Natural killer cell (primary cell): Measurements from ENCODE around the gene SPTLC3. TPM values are rescaled to one million over a fixed set of nuclear protein-coding genes. Genes with fewer than 3 reads are reported as not detected.

Experiments
- ATAC-seq, 3 donors: fragments of 150-1000 bp in 2 of 3; fragments of 200-7000 bp in 1 of 3; cut with Tn5 transposase; 1 replicate in 1 of 3; 2 replicates in 2 of 3; pipeline ENCODE4 v1.10.0; 2021; ENCODE audit warnings: mild to moderate bottlenecking in 2 of 3, moderate library complexity in 2 of 3
- DNase-seq, 2 donors: peaks; one replicate each; pipeline versions ENCODE4 v3.0.0 to v3.0.0-alpha.2; 2013 to 2021; ENCODE audit warnings: mixed read lengths in 1 of 2
- H3K27ac ChIP-seq: one replicate; pipeline ENCODE4 v1.5.1; 2013; ENCODE audit warnings: mild to moderate bottlenecking, low read length
- H3K27me3 ChIP-seq: one replicate; pipeline ENCODE4 v1.6.1; 2013; ENCODE audit warnings: low read length; ENCODE audit not compliant: control insufficient read depth, insufficient read depth
- H3K36me3 ChIP-seq: one replicate; pipeline ENCODE4 v1.6.1; 2013; ENCODE audit warnings: low read length; ENCODE audit not compliant: control insufficient read depth, insufficient read depth
- H3K4me1 ChIP-seq: one replicate; pipeline ENCODE4 v1.6.1; 2013; ENCODE audit warnings: low read length; ENCODE audit not compliant: control insufficient read depth, insufficient read depth
- H3K4me3 ChIP-seq: one replicate; pipeline ENCODE4 v1.5.1; 2013; ENCODE audit warnings: low read length
- H3K9me3 ChIP-seq: one replicate; pipeline ENCODE4 v1.6.1; 2013; ENCODE audit warnings: low read length; ENCODE audit not compliant: control insufficient read depth, insufficient read depth
- H3K27ac Mint-ChIP-seq, 2 donors: one replicate each; pipeline ENCODE4 v1.8.0; 2022; ENCODE audit warnings: mild to moderate bottlenecking in 2 of 2, mixed read lengths in 2 of 2, moderate library complexity in 1 of 2
- H3K27me3 Mint-ChIP-seq, 2 donors: one replicate each; pipeline ENCODE4 v1.8.0; 2022; ENCODE audit warnings: low read depth in 2 of 2, mixed read lengths in 2 of 2
- H3K36me3 Mint-ChIP-seq: one replicate; pipeline ENCODE4 v1.8.0; 2022; ENCODE audit warnings: mixed read lengths
- H3K4me1 Mint-ChIP-seq, 2 donors: one replicate each; pipeline ENCODE4 v1.8.0; 2022; ENCODE audit warnings: mixed read lengths in 2 of 2
- H3K4me3 Mint-ChIP-seq: one replicate; pipeline ENCODE4 v1.8.0; 2022; ENCODE audit warnings: mild to moderate bottlenecking, moderate library complexity, mixed read lengths
- H3K9me3 Mint-ChIP-seq, 2 donors: one replicate each; pipeline ENCODE4 v1.8.0; 2022; ENCODE audit warnings: mixed read lengths in 2 of 2
- WGBS: methylation state at CpG from one replicate; pipeline ENCODE4 v1.1.7; 2013; ENCODE audit warnings: missing lambda C conversion rate; ENCODE audit not compliant: insufficient coverage; 5-methylcytosine and 5-hydroxymethylcytosine counted together
- intact Hi-C: fragments of 100-400 bp; cut with micrococcal nuclease; formaldehyde crosslinking; loops from one replicate; pipeline ENCODE4 v1.14.2; 2022
- total RNA-seq, 4 donors: library from RNA; stranded (reverse); fragments of 120-200 nt in 1 of 4; gene quantifications; one replicate each; pipeline versions ENCODE4 v1.2.3 to v1.2.4, GENCODE V29; 2013 to 2022
- TF ChIP-seq, protein P1 (sequence below): fragments of 200-600 bp; IDR thresholded peaks from one replicate; pipeline ENCODE4 v1.8.0; 2022; ENCODE audit warnings: antibody characterized with exemption

Gene SPTLC3
- total RNA-seq, 3 donors from 2014 or later (not counting 1 experiment from before 2014, with no cell fraction given): 1.5 to 4.6 (median 1.9) TPM

DNA sequence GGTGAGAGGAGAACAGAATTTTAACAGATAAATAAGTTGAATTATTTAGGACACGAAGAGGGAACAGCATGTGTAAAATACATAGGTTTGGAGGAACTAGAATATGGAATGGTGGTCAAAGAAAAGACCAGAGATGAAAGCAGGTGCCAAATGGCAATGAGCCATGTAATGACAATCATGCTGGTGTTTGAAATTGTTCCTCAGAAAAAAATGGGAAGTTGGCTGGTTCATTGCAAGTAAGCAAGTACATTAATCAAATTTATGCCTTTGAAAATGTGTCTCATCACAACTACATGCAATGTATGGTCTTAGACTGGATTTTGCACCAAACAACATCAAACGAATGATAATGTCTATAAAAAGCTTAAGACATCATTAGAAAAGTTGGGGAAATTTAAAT lies 83.3 kb downstream of the SPTLC3 start:
- H3K27ac ChIP-seq: no peak overlapping the region
- Mint-ChIP-seq H3K4me3 (no peak overlapping the region), H3K4me1 (no peaks in the 10 kb centered on the region), H3K27me3 (no peaks in the 10 kb centered on the region), H3K36me3 (no peaks in the 10 kb centered on the region), H3K27ac (no peak overlapping the region), H3K9me3 (no peaks in the 10 kb centered on the region)
- TF ChIP-seq, protein P1, sequence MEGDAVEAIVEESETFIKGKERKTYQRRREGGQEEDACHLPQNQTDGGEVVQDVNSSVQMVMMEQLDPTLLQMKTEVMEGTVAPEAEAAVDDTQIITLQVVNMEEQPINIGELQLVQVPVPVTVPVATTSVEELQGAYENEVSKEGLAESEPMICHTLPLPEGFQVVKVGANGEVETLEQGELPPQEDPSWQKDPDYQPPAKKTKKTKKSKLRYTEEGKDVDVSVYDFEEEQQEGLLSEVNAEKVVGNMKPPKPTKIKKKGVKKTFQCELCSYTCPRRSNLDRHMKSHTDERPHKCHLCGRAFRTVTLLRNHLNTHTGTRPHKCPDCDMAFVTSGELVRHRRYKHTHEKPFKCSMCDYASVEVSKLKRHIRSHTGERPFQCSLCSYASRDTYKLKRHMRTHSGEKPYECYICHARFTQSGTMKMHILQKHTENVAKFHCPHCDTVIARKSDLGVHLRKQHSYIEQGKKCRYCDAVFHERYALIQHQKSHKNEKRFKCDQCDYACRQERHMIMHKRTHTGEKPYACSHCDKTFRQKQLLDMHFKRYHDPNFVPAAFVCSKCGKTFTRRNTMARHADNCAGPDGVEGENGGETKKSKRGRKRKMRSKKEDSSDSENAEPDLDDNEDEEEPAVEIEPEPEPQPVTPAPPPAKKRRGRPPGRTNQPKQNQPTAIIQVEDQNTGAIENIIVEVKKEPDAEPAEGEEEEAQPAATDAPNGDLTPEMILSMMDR: no peak
- ATAC-seq (no peak), DNase-seq (no peak)
- no peak overlapping the region for H3K4me3 ChIP-seq
- H3K9me3 ChIP-seq: no peaks in the 10 kb centered on the region
- no peaks in the 10 kb centered on the region for H3K4me1 ChIP-seq
- intact Hi-C loops: no loop called here
- WGBS: 23% methylated on average over 1 of the region's 2 CpGs
- no peaks in the 10 kb centered on the region for H3K36me3 ChIP-seq
- no peaks in the 10 kb centered on the region for H3K27me3 ChIP-seq

DNA sequence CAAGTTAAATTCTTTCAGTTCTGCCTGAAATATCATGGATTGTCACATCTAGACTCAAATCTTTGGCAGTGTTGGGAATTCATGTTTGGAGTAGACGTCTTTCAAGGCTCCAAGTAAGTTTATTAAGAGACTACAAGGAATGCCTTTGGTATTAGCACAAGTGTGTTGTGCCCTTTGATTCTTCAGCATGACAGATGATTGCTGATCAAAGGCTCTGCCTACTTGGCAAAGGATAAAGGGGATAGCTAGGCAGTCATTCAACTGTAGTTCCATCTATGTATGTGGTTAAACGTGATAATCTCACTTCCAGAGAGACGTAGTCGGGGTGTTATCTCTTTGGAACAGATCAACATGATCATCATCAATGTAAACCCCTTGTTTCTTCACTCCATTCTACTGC lies 86.2 kb downstream of the SPTLC3 start:
- H3K27me3 ChIP-seq: no peaks in the 10 kb centered on the region
- no peaks in the 10 kb centered on the region for H3K27me3 Mint-ChIP-seq
- H3K4me1 ChIP-seq: no peaks in the 10 kb centered on the region
- no peaks in the 10 kb centered on the region for H3K9me3 ChIP-seq
- no peak for DNase-seq
- intact Hi-C loops: no loop called here
- no peaks in the 10 kb centered on the region for H3K36me3 Mint-ChIP-seq
- H3K27ac ChIP-seq: no peak overlapping the region
- H3K4me1 Mint-ChIP-seq: no peaks in the 10 kb centered on the region
- 64% methylated on average over 4 of the region's 4 CpGs for WGBS
- H3K9me3 Mint-ChIP-seq: no peaks in the 10 kb centered on the region
- no peak overlapping the region for H3K4me3 Mint-ChIP-seq
- H3K36me3 ChIP-seq: no peaks in the 10 kb centered on the region
- ATAC-seq: no peak
- H3K4me3 ChIP-seq: no peak overlapping the region
- no peak overlapping the region for H3K27ac Mint-ChIP-seq
- TF ChIP-seq, protein P1: no peak

DNA sequence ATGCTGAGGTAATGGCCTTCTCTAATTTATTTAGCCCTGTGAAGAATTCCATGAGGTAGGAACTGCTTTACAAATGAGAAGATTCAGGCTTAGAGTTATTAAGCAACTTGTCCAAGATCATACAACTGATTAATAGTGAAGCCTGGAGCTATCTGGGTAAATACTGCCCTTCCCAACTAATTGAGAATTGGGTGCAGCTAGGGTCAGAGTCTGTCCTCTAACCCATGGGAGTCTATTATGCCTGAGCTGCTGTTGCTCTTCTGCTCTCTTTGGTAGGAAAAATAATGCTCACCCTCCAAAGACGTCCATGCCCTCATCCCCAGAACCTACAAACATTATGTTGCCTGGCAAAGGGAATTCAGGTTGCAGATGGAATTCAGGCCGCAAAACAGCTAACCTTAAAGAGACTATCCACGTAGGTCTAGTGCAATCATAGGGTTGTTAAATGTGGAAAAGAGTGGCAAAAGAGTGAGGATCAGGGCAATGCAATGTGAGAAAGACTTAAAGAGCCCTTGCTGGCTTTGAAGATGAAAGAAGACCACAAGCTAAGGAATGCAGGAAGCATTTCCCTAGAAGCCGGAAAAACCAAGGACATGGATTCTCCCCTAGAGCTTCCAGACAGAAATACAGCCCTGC lies 90.1 kb downstream of the SPTLC3 start:
- Histone ChIP-seq H3K4me3 (no peak overlapping the region), H3K9me3 (no peaks in the 10 kb centered on the region), H3K36me3 (no peaks in the 10 kb centered on the region), H3K27me3 (no peaks in the 10 kb centered on the region), H3K4me1 (no peaks in the 10 kb centered on the region), H3K27ac (no peak overlapping the region)
- intact Hi-C loops: no loop called here
- Mint-ChIP-seq H3K4me3 (no peak overlapping the region), H3K36me3 (no peaks in the 10 kb centered on the region), H3K9me3 (no peaks in the 10 kb centered on the region), H3K4me1 (no peaks in the 10 kb centered on the region), H3K27ac (no peak overlapping the region), H3K27me3 (no peaks in the 10 kb centered on the region)
- TF ChIP-seq, protein P1: no peak
- no peak for DNase-seq
- 82% methylated on average over 4 of the region's 4 CpGs for WGBS
- ATAC-seq: no peak

DNA sequence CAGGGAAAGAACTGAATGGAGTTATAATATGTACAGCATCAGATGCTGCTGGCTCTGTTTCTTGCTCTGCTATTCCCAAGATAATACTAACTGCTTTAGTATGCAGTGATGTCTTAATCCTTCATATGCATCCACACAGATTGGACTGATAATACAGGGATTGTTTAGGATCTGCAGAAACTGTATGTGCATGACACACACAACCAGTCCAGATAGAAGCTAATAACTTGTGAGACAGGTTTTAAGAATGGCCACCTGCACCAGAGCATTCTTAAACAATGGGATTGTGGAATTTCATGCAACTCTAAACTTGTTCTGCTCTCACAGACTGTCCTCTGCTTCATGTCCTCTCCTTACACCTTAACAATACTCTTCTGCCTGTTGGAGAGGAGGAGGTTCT lies 90.9 kb downstream of the SPTLC3 start:
- H3K4me3 Mint-ChIP-seq: no peak overlapping the region
- ATAC-seq (no peak), DNase-seq (no peak)
- H3K27me3 ChIP-seq: no peaks in the 10 kb centered on the region
- H3K4me1 ChIP-seq: no peaks in the 10 kb centered on the region
- no peaks in the 10 kb centered on the region for H3K36me3 Mint-ChIP-seq
- TF ChIP-seq, protein P1: no peak
- H3K27ac ChIP-seq: no peak overlapping the region
- H3K27ac Mint-ChIP-seq: no peak overlapping the region
- no peaks in the 10 kb centered on the region for H3K4me1 Mint-ChIP-seq
- H3K9me3 Mint-ChIP-seq: no peaks in the 10 kb centered on the region
- H3K4me3 ChIP-seq: no peak overlapping the region
- intact Hi-C loops: no loop called here
- H3K27me3 Mint-ChIP-seq: no peaks in the 10 kb centered on the region
- no peaks in the 10 kb centered on the region for H3K36me3 ChIP-seq
- H3K9me3 ChIP-seq: no peaks in the 10 kb centered on the region
